SU-DHL-6 (cell line): ENCODE results near the gene KDM2B.

ENCODE experiments used
- H2AFZ ChIP-seq: fragments of 200-600 bp; sonication (generic); 2 replicates; pipeline ENCODE4 v1.6.1; 2014; ENCODE audit warnings: low read depth, mild to moderate bottlenecking, moderate library complexity, mixed read lengths, antibody characterized with exemption, low read length; ENCODE audit not compliant: severe bottlenecking
- H3F3A ChIP-seq: fragments of 200-600 bp; shearing (Covaris generic); 2 replicates; pipeline ENCODE4 v1.6.0; 2016; ENCODE audit warnings: antibody characterized with exemption, mild to moderate bottlenecking; ENCODE audit not compliant: insufficient read depth
- H3K27ac ChIP-seq: fragments of 200-600 bp; sonication (generic); 2 replicates; pipeline ENCODE4 v1.5.1; 2016; ENCODE audit warnings: low read depth, mild to moderate bottlenecking, low read length, moderate library complexity, mixed read lengths
- H3K27me3 ChIP-seq: fragments of 200-600 bp; sonication (generic), shearing (Covaris generic); 2 replicates; pipeline ENCODE4 v1.6.0; 2014; ENCODE audit warnings: mild to moderate bottlenecking, low read length
- H3K36me3 ChIP-seq: fragments of 200-600 bp; sonication (generic); 2 replicates; pipeline ENCODE4 v1.6.1; 2014; ENCODE audit warnings: mild to moderate bottlenecking, low read length, mixed read lengths
- H3K4me2 ChIP-seq: fragments of 300-600, 200-600 bp; shearing (Covaris generic), sonication (generic); 2 replicates; pipeline ENCODE4 v1.6.0; 2014; ENCODE audit warnings: low read length, low read depth, mild to moderate bottlenecking; ENCODE audit not compliant: poor library complexity, severe bottlenecking
- H3K4me3 ChIP-seq: fragments of 200-600 bp; sonication (generic); 2 replicates; pipeline ENCODE4 v1.5.1; 2014; ENCODE audit warnings: antibody characterized with exemption, low read length, mild to moderate bottlenecking, mixed read lengths; ENCODE audit not compliant: insufficient read depth, poor library complexity, severe bottlenecking
- H3K79me2 ChIP-seq: fragments of 200-600 bp; sonication (generic); 2 replicates; pipeline ENCODE4 v1.6.1; 2014; ENCODE audit warnings: mild to moderate bottlenecking, low read length, moderate library complexity; ENCODE audit not compliant: insufficient read depth
- H3K9ac ChIP-seq: fragments of 200-600 bp; sonication (generic); 2 replicates; pipeline ENCODE4 v1.7.0; 2014; ENCODE audit warnings: mild to moderate bottlenecking, low read length
- H3K9me2 ChIP-seq: fragments of 200-600 bp; sonication (generic); replicated peaks from 2 replicates; pipeline ENCODE4 v1.6.1; 2014; ENCODE audit warnings: low read length; ENCODE audit not compliant: insufficient read depth
- H3K9me3 ChIP-seq: fragments of 200-600 bp; sonication (generic); 2 replicates; pipeline ENCODE4 v1.6.1; 2014; ENCODE audit warnings: low read length, mixed read lengths; ENCODE audit not compliant: insufficient read depth
- H4K20me1 ChIP-seq: fragments of 200-600 bp; sonication (generic); 2 replicates; pipeline ENCODE4 v1.6.1; 2014; ENCODE audit warnings: low read depth, mild to moderate bottlenecking, antibody characterized with exemption, low read length, moderate library complexity, mixed read lengths
- CTCF ChIP-seq: fragments of 200-600 bp; sonication (generic); IDR thresholded peaks from one replicate; pipeline ENCODE4 v1.5.1; 2017; ENCODE audit warnings: antibody characterized with exemption, mild to moderate bottlenecking, low read length, moderate library complexity; ENCODE audit not compliant: insufficient read depth, poor library complexity, severe bottlenecking
- EZH2phosphoT487 ChIP-seq: fragments of 200-600 bp; sonication (generic), shearing (Covaris generic); conservative IDR thresholded peaks from 2 replicates; pipeline ENCODE4 v1.6.1; 2018; ENCODE audit warnings: mild to moderate bottlenecking, antibody characterized with exemption, low read length, moderate library complexity, mixed read lengths

The KDM2B gene

GRCh38 chr12:121448771-121449315, 132.0 kb downstream of the KDM2B start:
- Histone ChIP-seq H3K4me2 (no peak overlapping the region), H4K20me1 (no peaks in the 10 kb centered on the region), H3F3A (no peaks in the 10 kb centered on the region), H3K4me3 (no peak overlapping the region), H3K9me2 (no peaks in the 10 kb centered on the region), H3K36me3 (no peaks in the 10 kb centered on the region; the same call in 1 of the 2 replicates), H3K79me2 (peaks cover 42% of the 10 kb centered on the region), H3K9me3 (no peaks in the 10 kb centered on the region), H2AFZ (no peak overlapping the region), H3K9ac (no peak overlapping the region), H3K27me3 (no peaks in the 10 kb centered on the region), H3K27ac (no peak overlapping the region)
- TF ChIP-seq CTCF (no peak), EZH2phosphoT487 (no peak)

GRCh38 chr12:121446750-121447149, 134.1 kb downstream of the KDM2B start:
- no peak overlapping the region for H2AFZ ChIP-seq
- no peak for TF ChIP-seq EZH2phosphoT487
- H3K9me2 ChIP-seq = no peaks in the 10 kb centered on the region
- H3K79me2 ChIP-seq = peaks cover 34% of the 10 kb centered on the region
- no peaks in the 10 kb centered on the region for H3K27me3 ChIP-seq
- no peaks in the 10 kb centered on the region for H4K20me1 ChIP-seq
- no peaks in the 10 kb centered on the region for H3F3A ChIP-seq
- H3K4me2 ChIP-seq = no peak overlapping the region
- no peak overlapping the region for H3K27ac ChIP-seq
- no peaks in the 10 kb centered on the region for H3K36me3 ChIP-seq
- no peaks in the 10 kb centered on the region for H3K9me3 ChIP-seq
- H3K9ac ChIP-seq = no peak overlapping the region
- no peak overlapping the region for H3K4me3 ChIP-seq

- no peaks in the 10 kb centered on the region for H4K20me1 ChIP-seq
- H3K79me2 ChIP-seq = peaks cover 24% of the 10 kb centered on the region
- H3K4me3 ChIP-seq = no peak overlapping the region
- H3K9me3 ChIP-seq = no peaks in the 10 kb centered on the region
- H3K9ac ChIP-seq = no peak overlapping the region
- no peaks in the 10 kb centered on the region for H3F3A ChIP-seq
- 0 out of 2 replicates have a peak, but pooled peaks cover 5% of the 10 kb centered on the region for H3K36me3 ChIP-seq
- no peaks in the 10 kb centered on the region for H3K9me2 ChIP-seq
- no peak overlapping the region for H3K27ac ChIP-seq
- no peaks in the 10 kb centered on the region for H3K27me3 ChIP-seq
- TF ChIP-seq EZH2phosphoT487 = no peak
- no peak for TF ChIP-seq CTCF
- H3K4me2 ChIP-seq = no peak overlapping the region
- no peak overlapping the region for H2AFZ ChIP-seq
Measured at GRCh38 chr12:121444842-121445202, 136.0 kb downstream of the KDM2B start.

- H3K27ac ChIP-seq = no peak overlapping the region
- H3K79me2 ChIP-seq = peaks cover 18% of the 10 kb centered on the region
- H3K9me3 ChIP-seq = no peaks in the 10 kb centered on the region
- peaks cover 8% of the 10 kb centered on the region; the same call in 1 of the 2 replicates for H3K36me3 ChIP-seq
- no peaks in the 10 kb centered on the region for H3F3A ChIP-seq
- TF ChIP-seq CTCF = no peak
- no peak for TF ChIP-seq EZH2phosphoT487
- no peak overlapping the region for H2AFZ ChIP-seq
- no peaks in the 10 kb centered on the region for H3K9me2 ChIP-seq
- no peak overlapping the region for H3K4me3 ChIP-seq
- no peak overlapping the region for H3K9ac ChIP-seq
- no peaks in the 10 kb centered on the region for H3K27me3 ChIP-seq
- H4K20me1 ChIP-seq = no peaks in the 10 kb centered on the region
- H3K4me2 ChIP-seq = no peak overlapping the region
Measured at GRCh38 chr12:121443911-121444841, 136.6 kb downstream of the KDM2B start.
